K562 (cell line): ENCODE measurements around the gene DCAF8. TPM values are rescaled to one million over a fixed set of nuclear protein-coding genes. Genes with fewer than 3 reads are reported as not detected.

ENCODE experiments used
- ATAC-seq: fragments of 200-7000 bp; cut with Tn5 transposase; 3 replicates; pipeline ENCODE4 v1.9.1; 2020; ENCODE audit warnings: moderate library complexity
- BruUV-seq: library from RNA; stranded (reverse); fragments of 400-500 nt; replicated peaks from 2 replicates; lab custom pipeline; 2021; lab: Mats Ljungman, UMichigan
- CTCF ChIA-PET: fragments of 300-600 bp; formaldehyde crosslinking; extraction: SDS; loops from one replicate; lab custom pipeline; 2021; ENCODE audit warnings: low intra/inter-chr PET ratio; lab: Yijun Ruan, JAX
- POLR2A ChIA-PET: fragments of 300-600, 350-650 bp; sonication (Branson Sonifier 250); formaldehyde crosslinking; extraction: SDS; loops from one replicate; lab custom pipeline; 2021; ENCODE audit warnings: antibody characterized with exemption, inconsistent platforms; lab: Yijun Ruan, JAX
- DNase-seq, 4 experiments: peaks; one replicate each; pipeline versions ENCODE4 v3.0.0 to v3.0.0-alpha.2; 2011 to 2018; ENCODE audit warnings: low spot score in 3 of 4, mixed read lengths in 3 of 4; ENCODE audit errors: extremely low read depth in 1 of 4
- FAIRE-seq: peaks from 2 replicates; lab custom pipeline; 2011; peaks lifted over from hg19 to GRCh38; lab: Jason Lieb, UNC
- H2AFZ ChIP-seq: 2 replicates; pipeline ENCODE4 v1.6.0; 2011; ENCODE audit warnings: low read depth, low read length, control low read depth, inconsistent platforms
- H3K27ac ChIP-seq: fragments of 200-600 bp; 3 replicates; pipeline ENCODE4 v1.8.0; 2011; ENCODE audit warnings: low read depth, mild to moderate bottlenecking, control low read depth, inconsistent platforms, low read length, moderate library complexity, mixed read lengths; ENCODE audit errors: extremely low read depth
- H3K27me3 ChIP-seq, 2 experiments: fragments of 300-600 bp in 1 of 2; 2 replicates in 1 of 2; 3 replicates in 1 of 2; pipeline versions ENCODE4 v1.6.0 to v1.8.0; 2011; ENCODE audit warnings: inconsistent platforms in 2 of 2, low read length in 2 of 2, mild to moderate bottlenecking in 1 of 2, mixed read lengths in 1 of 2, moderate library complexity in 1 of 2; ENCODE audit not compliant: control insufficient read depth in 2 of 2, insufficient read depth in 2 of 2
- H3K36me3 ChIP-seq: fragments of 300-600 bp; 3 replicates; pipeline ENCODE4 v1.8.0; 2011; ENCODE audit warnings: mild to moderate bottlenecking, low read length, inconsistent platforms; ENCODE audit not compliant: control insufficient read depth, insufficient read depth
- H3K4me1 ChIP-seq, 2 experiments: fragments of 200-600 bp in 1 of 2; replicated peaks in 1 of 2; 2 replicates in 1 of 2; 3 replicates in 1 of 2; pipeline versions ENCODE4 v1.5.1 to v1.8.0; 2011; ENCODE audit warnings: inconsistent platforms in 2 of 2, low read length in 2 of 2, mild to moderate bottlenecking in 1 of 2, mixed read lengths in 1 of 2, moderate library complexity in 1 of 2; ENCODE audit not compliant: control insufficient read depth in 2 of 2, insufficient read depth in 2 of 2
- H3K4me2 ChIP-seq: 2 replicates; pipeline ENCODE4 v1.6.1; 2011; ENCODE audit warnings: low read length, control low read depth, inconsistent platforms, mixed read lengths; ENCODE audit not compliant: insufficient read depth
- H3K4me3 ChIP-seq: fragments of 200-600 bp; sonication (generic), shearing (Covaris generic); 2 replicates; pipeline ENCODE4 v1.5.1; 2016; ENCODE audit warnings: control low read depth, inconsistent platforms
- H3K79me2 ChIP-seq: fragments of 200-600 bp; 3 replicates; pipeline ENCODE4 v1.8.0; 2011; ENCODE audit warnings: low read length, inconsistent platforms; ENCODE audit not compliant: control insufficient read depth, insufficient read depth
- H3K9ac ChIP-seq, 2 experiments: 2 replicates each; pipeline versions ENCODE4 v1.6.0 to v1.6.1; 2011; ENCODE audit warnings: low read depth in 2 of 2, low read length in 2 of 2, control low read depth in 1 of 2, inconsistent platforms in 1 of 2, mild to moderate bottlenecking in 1 of 2, mixed read lengths in 1 of 2; ENCODE audit not compliant: insufficient read depth in 1 of 2
- H3K9me1 ChIP-seq: one replicate; pipeline ENCODE4 v1.6.0; 2011; ENCODE audit warnings: inconsistent platforms, mild to moderate bottlenecking, low read length, moderate library complexity; ENCODE audit not compliant: control insufficient read depth, insufficient read depth
- H3K9me3 ChIP-seq: replicated peaks from 2 replicates; pipeline ENCODE4 v1.5.1; 2011; ENCODE audit warnings: low read depth, low read length, inconsistent platforms; ENCODE audit not compliant: control insufficient read depth, insufficient read depth
- H4K20me1 ChIP-seq: replicated peaks from 2 replicates; pipeline ENCODE4 v1.6.1; 2011; ENCODE audit warnings: low read length, inconsistent platforms, mixed read lengths; ENCODE audit not compliant: control insufficient read depth, insufficient read depth
- DMBX1 ChIP-seq: fragments of 250-450 bp; sonication (Bioruptor Pico); IDR thresholded peaks from 2 replicates; pipeline ENCODE4 v1.8.0; 2022; ENCODE audit warnings: inconsistent platforms, mild to moderate bottlenecking, moderate library complexity, borderline replicate concordance
- HES1 ChIP-seq: fragments of 450-650 bp; IDR thresholded peaks from 2 replicates; pipeline ENCODE4 v1.6.1; 2016; ENCODE audit warnings: low read depth, mild to moderate bottlenecking, moderate library complexity
- JUNB ChIP-seq: fragments of 450-650 bp; formaldehyde crosslinking; conservative IDR thresholded peaks from 2 replicates; pipeline ENCODE4 v1.4.0; 2020; ENCODE audit warnings: mild to moderate bottlenecking
- MXI1 ChIP-seq: IDR thresholded peaks from 2 replicates; pipeline ENCODE4 v1.6.1; 2011; ENCODE audit warnings: low read depth, mild to moderate bottlenecking, improper control_type of control experiment, low read length
- ZNF124 ChIP-seq: sonication (generic); formaldehyde crosslinking; IDR thresholded peaks from 2 replicates; pipeline ENCODE4 v1.8.1; 2022; ENCODE audit warnings: missing genetic modification reagents
- ZNF133 ChIP-seq: fragments of 250-450 bp; sonication (Bioruptor Pico); IDR thresholded peaks from 2 replicates; pipeline ENCODE4 v1.4.0; 2020; ENCODE audit warnings: mild to moderate bottlenecking
- ZNF431 ChIP-seq: sonication (generic); formaldehyde crosslinking; IDR thresholded peaks from 2 replicates; pipeline ENCODE4 v1.8.0; 2022; ENCODE audit warnings: mild to moderate bottlenecking, missing genetic modification reagents
- WGBS: fragments of 100-300 bp; shearing (Covaris generic); methylation state at CpG from one replicate; pipeline ENCODE4 v1.1.6; 2016; ENCODE audit warnings: low coverage, mixed read lengths; ENCODE audit not compliant: insufficient coverage; ENCODE audit errors: missing lambda C conversion rate; 5-methylcytosine and 5-hydroxymethylcytosine counted together
- in situ Hi-C: fragments of 300-500 bp; cut with MboI; formaldehyde crosslinking; loops from 4 replicates; pipeline ENCODE4 v1.15.0; 2018; ENCODE audit warnings: inconsistent platforms, mixed read lengths
- intact Hi-C: fragments of 100-400 bp; cut with micrococcal nuclease; formaldehyde crosslinking; loops from 2 replicates; pipeline ENCODE4 v1.14.2; 2022
- polyA plus RNA-seq, 8 experiments: library from polyadenylated mRNA; depleted of rRNA in 4 of 8; stranded (reverse) in 5 of 8; unstranded in 3 of 8; fragments of >200 nt; fragmentation: Nextera tagmentation in 2 of 8; fragmentation: Illumina TruSeq in 1 of 8; extraction: Ambion mirVana in 2 of 8; extraction: Trizol in 1 of 8; gene quantifications; 2 replicates each; pipeline versions ENCODE4 v1.2.1 to v1.2.3, GENCODE V29; 2011 to 2014; ENCODE audit warnings: inconsistent platforms in 1 of 8, missing spikeins in 1 of 8
- total RNA-seq, 7 experiments: library from RNA; depleted of rRNA in 6 of 7; stranded (reverse); fragments of >200 nt in 6 of 7; fragmentation: Illumina TruSeq in 2 of 7; extraction: Trizol in 2 of 7; gene quantifications; 2 replicates each; pipeline versions ENCODE4 v1.2.1 to v1.2.3, GENCODE V29; 2011 to 2021; ENCODE audit warnings: low replicate concordance in 1 of 7
- TF ChIP-seq, protein P1 (sequence below): fragments of 250-450 bp; sonication (Bioruptor Pico); IDR thresholded peaks from 2 replicates; pipeline ENCODE4 v1.4.0; 2020; ENCODE audit warnings: mild to moderate bottlenecking, moderate library complexity
- TF ChIP-seq, protein P2 (sequence below): sonication (generic); formaldehyde crosslinking; IDR thresholded peaks from 2 replicates; pipeline ENCODE4 v1.8.0; 2022; ENCODE audit warnings: mild to moderate bottlenecking, missing genetic modification reagents

DCAF8 gene
- total and polyA plus RNA-seq, 9 of the 15 experiments (the other 6 are each of a cell fraction or from before 2014, with no cell fraction given) = 11.6 to 149 (median 81.3) TPM

DNA sequence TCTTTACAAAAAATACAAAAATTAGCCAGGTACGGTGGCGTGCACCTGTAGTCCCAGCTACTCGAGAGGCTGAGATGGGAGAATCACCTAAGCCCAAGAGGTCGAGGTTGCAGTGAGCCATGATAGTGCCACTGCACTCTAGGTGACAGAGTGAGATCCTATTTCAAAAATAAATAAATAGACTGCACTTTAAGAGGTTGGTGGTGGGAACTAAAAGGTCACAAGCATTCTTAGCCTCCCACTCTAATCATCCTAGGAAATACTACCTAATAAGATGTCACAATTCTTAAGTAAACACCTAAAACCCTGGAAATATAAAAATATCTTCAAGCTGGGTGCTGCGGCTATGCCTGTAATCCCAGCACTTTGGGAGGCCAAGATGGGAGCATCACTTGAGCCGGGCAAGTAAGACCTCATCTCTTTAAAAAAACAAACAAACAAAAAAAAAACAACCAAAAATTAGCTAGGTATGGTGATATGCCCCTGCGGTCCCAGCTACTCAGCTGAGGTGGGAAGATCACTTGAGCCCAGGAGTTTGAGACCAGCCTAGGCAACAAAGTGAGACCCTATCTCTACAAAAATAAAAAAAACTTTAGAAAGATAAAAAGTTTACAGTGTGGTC is 4.1 kb downstream of the DCAF8 start:
- Histone ChIP-seq H3K4me2 (no peak overlapping the region), H2AFZ (no peak overlapping the region), H3K9me3 (no peaks in the 10 kb centered on the region), H3K36me3 (peaks cover 39% of the 10 kb centered on the region), H3K4me3 (no peak overlapping the region), H3K9ac (no peak overlapping the region), H3K79me2 (peaks cover 61% of the 10 kb centered on the region), H3K9me1 (no peaks in the 10 kb centered on the region), H3K27me3 (no peaks in the 10 kb centered on the region), H3K27ac (no peak overlapping the region), H4K20me1 (no peaks in the 10 kb centered on the region), H3K4me1 (peaks cover 2 to 12% of the 10 kb centered on the region in 2 experiments; a peak in 3 of 5 replicates)
- no peak for TF ChIP-seq ZNF133 (CRISPR knock-in tag)
- no peak for TF ChIP-seq MXI1
- TF ChIP-seq HES1 = no peak
- no peak for TF ChIP-seq DMBX1 (CRISPR knock-in tag)
- no peak for TF ChIP-seq ZNF431 (CRISPR knock-in tag)
- TF ChIP-seq JUNB (CRISPR knock-in tag) = no peak
- TF ChIP-seq, protein P1, sequence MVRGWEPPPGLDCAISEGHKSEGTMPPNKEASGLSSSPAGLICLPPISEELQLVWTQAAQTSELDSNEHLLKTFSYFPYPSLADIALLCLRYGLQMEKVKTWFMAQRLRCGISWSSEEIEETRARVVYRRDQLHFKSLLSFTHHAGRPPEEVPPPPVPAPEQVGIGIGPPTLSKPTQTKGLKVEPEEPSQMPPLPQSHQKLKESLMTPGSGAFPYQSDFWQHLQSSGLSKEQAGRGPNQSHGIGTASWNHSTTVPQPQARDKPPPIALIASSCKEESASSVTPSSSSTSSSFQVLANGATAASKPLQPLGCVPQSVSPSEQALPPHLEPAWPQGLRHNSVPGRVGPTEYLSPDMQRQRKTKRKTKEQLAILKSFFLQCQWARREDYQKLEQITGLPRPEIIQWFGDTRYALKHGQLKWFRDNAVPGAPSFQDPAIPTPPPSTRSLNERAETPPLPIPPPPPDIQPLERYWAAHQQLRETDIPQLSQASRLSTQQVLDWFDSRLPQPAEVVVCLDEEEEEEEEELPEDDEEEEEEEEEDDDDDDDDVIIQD (CRISPR knock-in tag) = no peak
- no peak for TF ChIP-seq ZNF124 (CRISPR knock-in tag)
- TF ChIP-seq, protein P2, sequence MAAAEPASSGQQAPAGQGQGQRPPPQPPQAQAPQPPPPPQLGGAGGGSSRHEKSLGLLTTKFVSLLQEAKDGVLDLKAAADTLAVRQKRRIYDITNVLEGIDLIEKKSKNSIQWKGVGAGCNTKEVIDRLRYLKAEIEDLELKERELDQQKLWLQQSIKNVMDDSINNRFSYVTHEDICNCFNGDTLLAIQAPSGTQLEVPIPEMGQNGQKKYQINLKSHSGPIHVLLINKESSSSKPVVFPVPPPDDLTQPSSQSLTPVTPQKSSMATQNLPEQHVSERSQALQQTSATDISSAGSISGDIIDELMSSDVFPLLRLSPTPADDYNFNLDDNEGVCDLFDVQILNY = no peak
- ATAC-seq = no peak
- in situ Hi-C loops = no loop called here
- ChIA-PET CTCF (no interaction called here), POLR2A (interaction anchor here (0.6 to 1.0 kb wide), 2 partner anchors 14 to 118 kb away, joined by 3 read pairs; no protein-coding TSS in a partner anchor)
- FAIRE-seq = no peak
- intact Hi-C loops = no loop called here
- no TSS peak for BruUV-seq
- 91% methylated on average over 7 of the region's 7 CpGs for WGBS
- no peak for DNase-seq
